Measurements from ENCODE around the gene SSBP3. TPM values are rescaled to one million over a fixed set of nuclear protein-coding genes. Genes with fewer than 3 reads are reported as not detected.
A peak's percentile ranks its signal among the peaks of the same experiment; 100 is the strongest.

The SSBP3 gene
- total and polyA plus RNA-seq, 9 donors = 41.2 to 247 (median 156) TPM

DNA sequence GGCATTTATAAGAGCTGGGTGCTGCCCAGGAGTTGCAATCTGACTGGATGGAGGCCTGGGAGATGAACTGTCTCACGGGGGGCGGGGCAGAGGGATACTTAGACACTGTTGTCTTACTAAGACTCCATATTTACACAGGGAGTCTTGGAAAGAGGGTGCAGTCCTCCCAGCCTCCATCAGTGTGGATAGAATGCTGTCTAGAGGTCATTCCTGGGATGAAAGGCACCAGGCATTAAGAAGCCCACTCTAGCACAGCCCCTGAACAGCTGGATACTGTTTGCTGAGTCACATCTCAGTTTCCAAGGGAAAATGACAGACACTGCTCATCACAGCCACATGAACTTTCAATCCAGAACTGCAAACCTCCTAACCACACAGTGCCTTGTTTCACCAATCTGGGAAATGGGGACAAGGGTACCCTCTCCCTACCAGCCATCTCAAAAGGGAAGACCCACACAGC, 43.3 kb downstream of the SSBP3 start:
- WGBS, 3 donors = 20 to 45% (median 22%) methylated on average over 2 of the region's 2 CpGs

DNA sequence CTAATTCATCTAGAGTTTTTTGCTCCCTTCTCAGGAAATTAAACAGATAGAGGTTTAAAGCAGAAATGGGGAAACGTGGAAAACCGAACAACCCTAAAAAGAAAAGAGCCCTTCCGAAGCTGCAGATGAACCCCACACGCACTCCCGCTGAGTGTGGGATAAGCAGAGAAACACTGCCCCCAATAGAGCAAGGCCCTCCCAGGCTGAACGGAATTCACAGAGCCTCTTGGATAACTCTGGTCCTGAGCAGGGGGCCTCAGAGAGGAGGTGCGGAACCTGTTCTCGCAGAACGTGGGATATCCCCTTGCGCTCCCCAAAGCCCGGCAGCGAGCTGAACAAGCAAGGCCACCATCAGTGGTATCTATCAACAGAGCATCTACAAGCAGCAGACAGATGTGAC, 44.9 kb downstream of the SSBP3 start:
- Histone ChIP-seq H3K4me1 (ENCODE audit: insufficient read depth) (peaks cover 45% of the 10 kb centered on the region), H3K4me3 (no peak overlapping the region), H3K27me3 (no peaks in the 10 kb centered on the region), H3K27ac (no peak overlapping the region), H3K36me3 (no peaks in the 10 kb centered on the region), H3K9me3 (no peaks in the 10 kb centered on the region)
- TF ChIP-seq CTCF (IDR thresholded peaks at IDR 0.05) (peak in 1 of 3 donors; percentile 17), EP300 (IDR thresholded peaks at IDR 0.05) (no peak), POLR2A (IDR thresholded peaks at IDR 0.05) (no peak)
- intact Hi-C loops (cut with DNase I) = no loop called here
- 46 to 53% (median 48%) methylated on average over 12 of the region's 12 CpGs for WGBS, 3 donors
- peak in 3 of 5 donors; percentile 51 to 64 (median 52) for DNase-seq

More for the DNA sequence above, 43.3 kb downstream of the SSBP3 start:
- H3K4me1 ChIP-seq (ENCODE audit: insufficient read depth) = peaks cover 35% of the 10 kb centered on the region
- no peak overlapping the region for H3K4me3 ChIP-seq
- H3K27ac ChIP-seq = peak overlapping the region in 1 of 2 donors; percentile 22
- intact Hi-C loops (cut with DNase I) = no loop called here
- peak in 1 of 5 donors; percentile 52 for DNase-seq
- H3K36me3 ChIP-seq = no peaks in the 10 kb centered on the region
- H3K27me3 ChIP-seq = no peaks in the 10 kb centered on the region
- TF ChIP-seq CTCF (IDR thresholded peaks at IDR 0.05) (no peak), POLR2A (IDR thresholded peaks at IDR 0.05) (no peak), EP300 (IDR thresholded peaks at IDR 0.05) (no peak)
- H3K9me3 ChIP-seq = no peaks in the 10 kb centered on the region

DNA sequence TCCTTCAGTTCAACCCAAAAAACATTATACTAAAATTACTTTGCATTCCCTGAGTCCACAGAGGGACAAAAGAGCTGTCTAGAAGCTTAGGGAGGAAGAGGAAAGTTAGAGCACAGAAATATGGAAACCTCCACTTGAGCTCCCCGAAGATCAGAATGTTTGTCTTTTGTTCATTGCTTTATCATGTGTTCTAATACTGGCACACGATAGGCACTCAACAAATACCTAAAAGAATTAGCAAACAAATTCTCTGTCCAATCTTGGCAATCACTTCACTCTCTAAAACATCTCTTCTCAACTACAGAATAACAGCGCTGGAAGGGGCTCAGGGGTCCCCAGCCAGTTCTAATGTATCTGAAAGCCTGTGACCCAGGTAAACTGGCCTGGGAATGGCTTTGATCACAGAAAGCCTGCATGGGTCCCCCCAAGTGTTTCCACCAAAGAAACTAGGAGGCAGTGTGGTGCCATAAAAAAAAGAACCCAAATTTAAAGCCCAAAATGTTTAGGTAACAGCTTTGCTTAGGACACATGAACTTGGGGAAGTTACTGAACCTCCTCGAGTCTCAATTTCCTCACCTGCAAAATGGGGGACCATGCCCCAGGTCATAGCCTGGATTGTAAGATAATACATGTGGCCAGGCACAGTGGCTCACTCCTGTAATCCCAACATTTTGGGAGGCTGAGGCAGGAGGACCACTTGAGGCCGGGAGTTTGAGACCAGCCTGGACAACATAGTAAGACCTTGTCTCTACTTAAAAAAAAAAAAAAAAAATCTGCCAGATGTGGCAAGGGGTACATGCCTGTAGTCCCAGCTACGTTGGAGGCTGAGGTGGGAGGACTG, 45.8 kb downstream of the SSBP3 start:
- WGBS, 3 donors = 48 to 65% (median 60%) methylated on average over 6 of the region's 6 CpGs
- Histone ChIP-seq H3K4me1 (ENCODE audit: insufficient read depth) (peaks cover 51% of the 10 kb centered on the region), H3K4me3 (no peak overlapping the region), H3K27ac (peak overlapping the region in 1 of 2 donors; percentile 9), H3K27me3 (no peaks in the 10 kb centered on the region), H3K9me3 (no peaks in the 10 kb centered on the region), H3K36me3 (no peaks in the 10 kb centered on the region)
- TF ChIP-seq EP300 (IDR thresholded peaks at IDR 0.05) (no peak), POLR2A (IDR thresholded peaks at IDR 0.05) (no peak), CTCF (IDR thresholded peaks at IDR 0.05) (no peak)
- no peak for DNase-seq
- intact Hi-C loops (cut with DNase I) = no loop called here

- no peak for DNase-seq
- Histone ChIP-seq H3K4me3 (no peak overlapping the region), H3K27me3 (no peaks in the 10 kb centered on the region), H3K36me3 (no peaks in the 10 kb centered on the region), H3K9me3 (no peaks in the 10 kb centered on the region), H3K4me1 (ENCODE audit: insufficient read depth) (peaks cover 52% of the 10 kb centered on the region), H3K27ac (peak overlapping the region in 1 of 2 donors; percentile 9)
- 65 to 73% (median 66%) methylated on average over 9 of the region's 9 CpGs for WGBS, 3 donors
- intact Hi-C loops (cut with DNase I) = no loop called here
- TF ChIP-seq POLR2A (IDR thresholded peaks at IDR 0.05) (no peak), EP300 (IDR thresholded peaks at IDR 0.05) (no peak), CTCF (IDR thresholded peaks at IDR 0.05) (no peak)
These were observed 46.6 kb downstream of the SSBP3 start for GRCh38 chr1:54359393-54360162.
